Right renal cortex interstitium (tissue), 3 donors: ENCODE results near the gene VWA3A. TPM values are rescaled to one million over a fixed set of nuclear protein-coding genes. Genes with fewer than 3 reads are reported as not detected.
"Not testable (repeated sequence)": the region's sequence is repeated elsewhere in the genome, so short reads cannot be mapped to it uniquely, and the experiment has no call there.

ENCODE experiments used
- DNase-seq, 3 donors: peaks; one replicate each; pipeline ENCODE4 v3.0.0-alpha.2; 2013; ENCODE audit warnings: low read depth in 3 of 3, low spot score in 2 of 3
- polyA plus RNA-seq, 3 donors: library from polyadenylated mRNA; unstranded; fragments of 120-200 nt; gene quantifications; one replicate each; pipeline ENCODE4 v1.2.1, GENCODE V29; 2013; ENCODE audit not compliant: insufficient read length in 3 of 3

VWA3A gene
- polyA plus RNA-seq, 3 donors: 1.6 TPM

GRCh38 chr16:22088642-22089041, 3.7 kb upstream of the VWA3A start:
- DNase-seq: no peak

- DNase-seq: no peak
Measured at GRCh38 chr16:22089910-22090309, 2.4 kb upstream of the VWA3A start.

- no peak for DNase-seq
Measured at GRCh38 chr16:22091721-22092120, 620 bp upstream of the VWA3A start.

GRCh38 chr16:22093331-22093730, 990 bp downstream of the VWA3A start:
- DNase-seq: no peak

- no peak for DNase-seq
Measured at GRCh38 chr16:22093996-22094395, 1.7 kb downstream of the VWA3A start.

GRCh38 chr16:22098405-22099255, 6.3 kb downstream of the VWA3A start:
- peak in 2 of 3 donors; percentile 15 to 23 for DNase-seq

GRCh38 chr16:22099256-22099975, 7.1 kb downstream of the VWA3A start:
- DNase-seq: no peak

GRCh38 chr16:22103441-22103840, 11.1 kb downstream of the VWA3A start:
- no peak for DNase-seq

- no peak for DNase-seq
Measured at GRCh38 chr16:22109258-22109898, 17.0 kb downstream of the VWA3A start.

GRCh38 chr16:22111629-22112028, 19.3 kb downstream of the VWA3A start:
- not testable (repeated sequence) for DNase-seq

- no peak for DNase-seq
Measured at GRCh38 chr16:22116095-22116700, 23.9 kb downstream of the VWA3A start.

- no peak for DNase-seq
Measured at GRCh38 chr16:22117609-22118008, 25.3 kb downstream of the VWA3A start.

- DNase-seq: no peak
Measured at GRCh38 chr16:22120440-22120839, 28.1 kb downstream of the VWA3A start.

- DNase-seq: no peak
Measured at GRCh38 chr16:22122239-22122638, 29.9 kb downstream of the VWA3A start.

- DNase-seq: no peak
Measured at GRCh38 chr16:22123146-22123545, 30.8 kb downstream of the VWA3A start.

- no peak for DNase-seq
Measured at GRCh38 chr16:22123759-22124490, 31.6 kb downstream of the VWA3A start.

GRCh38 chr16:22124583-22125284, 32.4 kb downstream of the VWA3A start:
- DNase-seq: no peak

GRCh38 chr16:22126037-22126558, 33.8 kb downstream of the VWA3A start:
- no peak for DNase-seq

GRCh38 chr16:22128537-22128936, 36.2 kb downstream of the VWA3A start:
- DNase-seq: not testable (repeated sequence)
